ENCODE data around the gene BRAF.
"Not testable (repeated sequence)": the region's sequence is repeated elsewhere in the genome, so short reads cannot be mapped to it uniquely, and the experiment has no call there.

BRAF gene

GRCh38 chr7:140924821-140925421 is at the start of gene BRAF:
Gene BRAF (minus strand): TSS chr7:140924929. CDS start chr7:140924703, 226 bp downstream.
- DNase-seq = peak; percentile 93
- in situ Hi-C loops (cut with HindIII; ENCODE audit: low pct_ligation_motif_present, low pct_unique_long_range_greater_than_20kb, low sequenced_read_pairs) = no loop called here

GRCh38 chr7:140972876-140973829 is 48.4 kb upstream of the BRAF start:
- in situ Hi-C loops (cut with HindIII; ENCODE audit: low pct_ligation_motif_present, low pct_unique_long_range_greater_than_20kb, low sequenced_read_pairs) = no loop called here
- no peak for DNase-seq

- no peak for DNase-seq
- in situ Hi-C loops (cut with HindIII; ENCODE audit: low pct_ligation_motif_present, low pct_unique_long_range_greater_than_20kb, low sequenced_read_pairs) = no loop called here
These were observed 47.6 kb upstream of the BRAF start for GRCh38 chr7:140972344-140972743.

- DNase-seq = no peak
- in situ Hi-C loops (cut with HindIII; ENCODE audit: low pct_ligation_motif_present, low pct_unique_long_range_greater_than_20kb, low sequenced_read_pairs) = no loop called here
These were observed 42.7 kb upstream of the BRAF start for GRCh38 chr7:140967438-140967837.

- in situ Hi-C loops (cut with HindIII; ENCODE audit: low pct_ligation_motif_present, low pct_unique_long_range_greater_than_20kb, low sequenced_read_pairs) = no loop called here
These were observed 42.0 kb upstream of the BRAF start for GRCh38 chr7:140966561-140967233.

GRCh38 chr7:140961117-140961516 is 36.4 kb upstream of the BRAF start:
- in situ Hi-C loops (cut with HindIII; ENCODE audit: low pct_ligation_motif_present, low pct_unique_long_range_greater_than_20kb, low sequenced_read_pairs) = no loop called here
- DNase-seq = no peak

More at GRCh38 chr7:140966561-140967233, 42.0 kb upstream of the BRAF start:
- no peak for DNase-seq

GRCh38 chr7:140956997-140957396 is 32.3 kb upstream of the BRAF start:
- DNase-seq; in situ Hi-C loops (cut with HindIII; ENCODE audit: low pct_ligation_motif_present, low pct_unique_long_range_greater_than_20kb, low sequenced_read_pairs): not testable (repeated sequence)

- in situ Hi-C loops (cut with HindIII; ENCODE audit: low pct_ligation_motif_present, low pct_unique_long_range_greater_than_20kb, low sequenced_read_pairs) = no loop called here
- DNase-seq = no peak
These were observed 21.2 kb upstream of the BRAF start for GRCh38 chr7:140945940-140946339.

- in situ Hi-C loops (cut with HindIII; ENCODE audit: low pct_ligation_motif_present, low pct_unique_long_range_greater_than_20kb, low sequenced_read_pairs); DNase-seq: not testable (repeated sequence)
These were observed 17.5 kb upstream of the BRAF start for GRCh38 chr7:140942242-140942641.

- in situ Hi-C loops (cut with HindIII; ENCODE audit: low pct_ligation_motif_present, low pct_unique_long_range_greater_than_20kb, low sequenced_read_pairs) = no loop called here
- no peak for DNase-seq
These were observed 16.2 kb upstream of the BRAF start for GRCh38 chr7:140940898-140941297.

- no peak for DNase-seq
- in situ Hi-C loops (cut with HindIII; ENCODE audit: low pct_ligation_motif_present, low pct_unique_long_range_greater_than_20kb, low sequenced_read_pairs) = no loop called here
These were observed 13.1 kb upstream of the BRAF start for GRCh38 chr7:140937702-140938264.

GRCh38 chr7:140928491-140929309 is 4.0 kb upstream of the BRAF start:
- no peak for DNase-seq

GRCh38 chr7:140927945-140928344 is 3.2 kb upstream of the BRAF start:
- DNase-seq; in situ Hi-C loops (cut with HindIII; ENCODE audit: low pct_ligation_motif_present, low pct_unique_long_range_greater_than_20kb, low sequenced_read_pairs): not testable (repeated sequence)

More at GRCh38 chr7:140928491-140929309, 4.0 kb upstream of the BRAF start:
- in situ Hi-C loops (cut with HindIII; ENCODE audit: low pct_ligation_motif_present, low pct_unique_long_range_greater_than_20kb, low sequenced_read_pairs) = no loop called here

GRCh38 chr7:140927351-140927750 is 2.6 kb upstream of the BRAF start:
- in situ Hi-C loops (cut with HindIII; ENCODE audit: low pct_ligation_motif_present, low pct_unique_long_range_greater_than_20kb, low sequenced_read_pairs) = no loop called here
- DNase-seq = no peak

GRCh38 chr7:140926021-140926817 is 1.5 kb upstream of the BRAF start:
- no peak for DNase-seq
- in situ Hi-C loops (cut with HindIII; ENCODE audit: low pct_ligation_motif_present, low pct_unique_long_range_greater_than_20kb, low sequenced_read_pairs) = no loop called here

- in situ Hi-C loops (cut with HindIII; ENCODE audit: low pct_ligation_motif_present, low pct_unique_long_range_greater_than_20kb, low sequenced_read_pairs) = no loop called here
- peak; percentile 78 for DNase-seq
These were observed 509 bp downstream of the BRAF start for GRCh38 chr7:140924019-140924820.
